Activated B cell treated with CpG ODN at 0.5 μM for 24 hours (primary cell): ENCODE measurements around the gene SLC52A3. TPM values are rescaled to one million over a fixed set of nuclear protein-coding genes. Genes with fewer than 3 reads are reported as not detected.
"Not testable (repeated sequence)": the region's sequence is repeated elsewhere in the genome, so short reads cannot be mapped to it uniquely, and the experiment has no call there.

ENCODE experiments used
- ATAC-seq: fragments of 200-7000 bp; cut with Tn5 transposase; one replicate; pipeline ENCODE4 v1.10.0; 2021; ENCODE audit warnings: low read depth, mild to moderate bottlenecking, moderate library complexity
- CTCF ChIA-PET: fragments of 350-600 bp; sonication (Branson Sonifier 250); formaldehyde crosslinking; loops from one replicate; lab custom pipeline; 2021; ENCODE audit warnings: antibody characterized with exemption; lab: Charles Lee
- POLR2A ChIA-PET: fragments of 350-600 bp; sonication (Branson Sonifier 250); formaldehyde crosslinking; loops from one replicate; lab custom pipeline; 2021; ENCODE audit warnings: antibody characterized with exemption; lab: Charles Lee
- DNase-seq: peaks from one replicate; pipeline ENCODE4 v3.0.0; 2022
- H3K27ac Mint-ChIP-seq: one replicate; pipeline ENCODE4 v1.8.0; 2020; ENCODE audit warnings: mixed read lengths
- H3K27me3 Mint-ChIP-seq: one replicate; pipeline ENCODE4 v1.8.0; 2021; ENCODE audit warnings: mixed read lengths
- H3K36me3 Mint-ChIP-seq: one replicate; pipeline ENCODE4 v1.8.0; 2021; ENCODE audit warnings: low read depth, mixed read lengths
- H3K4me1 Mint-ChIP-seq: one replicate; pipeline ENCODE4 v1.8.0; 2021; ENCODE audit warnings: mixed read lengths
- H3K4me3 Mint-ChIP-seq: one replicate; pipeline ENCODE4 v1.8.0; 2020; ENCODE audit warnings: mild to moderate bottlenecking, mixed read lengths
- H3K9me3 Mint-ChIP-seq: one replicate; pipeline ENCODE4 v1.8.0; 2020; ENCODE audit warnings: mixed read lengths
- CTCF ChIP-seq: fragments of 200-600 bp; IDR thresholded peaks from one replicate; pipeline ENCODE4 v1.8.0; 2022; ENCODE audit warnings: antibody characterized with exemption, mild to moderate bottlenecking
- intact Hi-C: fragments of 100-400 bp; cut with micrococcal nuclease; formaldehyde crosslinking; loops from one replicate; pipeline ENCODE4 v1.15.1; 2024
- total RNA-seq: library from RNA; stranded (reverse); gene quantifications from 2 replicates; pipeline ENCODE4 v1.2.3, GENCODE V29; 2022

Gene SLC52A3
- total RNA-seq, 1 donor from 2014 or later: not detected

- ATAC-seq (no peak), DNase-seq (no peak)
- peaks cover 31% of the 10 kb centered on the region for H3K27me3 Mint-ChIP-seq
- intact Hi-C loops: no loop called here
- no peaks in the 10 kb centered on the region for H3K9me3 Mint-ChIP-seq
- no peaks in the 10 kb centered on the region for H3K36me3 Mint-ChIP-seq
- no peak overlapping the region for H3K4me3 Mint-ChIP-seq
- peaks cover 4% of the 10 kb centered on the region for H3K4me1 Mint-ChIP-seq
- POLR2A ChIA-PET: no interaction called here
- H3K27ac Mint-ChIP-seq: no peak overlapping the region
- CTCF ChIA-PET: interaction anchor here (1.2 kb wide), 1 partner anchor 12 kb away, joined by 3 read pairs; no protein-coding TSS in a partner anchor
- no peak for TF ChIP-seq CTCF
Observed at GRCh38 chr20:731891-732560, 36.3 kb downstream of the SLC52A3 start.

GRCh38 chr20:730005-730404, 38.3 kb downstream of the SLC52A3 start:
- TF ChIP-seq CTCF: no peak
- Mint-ChIP-seq H3K9me3 (no peaks in the 10 kb centered on the region), H3K4me3 (no peak overlapping the region), H3K27me3 (peaks cover 48% of the 10 kb centered on the region), H3K4me1 (peaks cover 4% of the 10 kb centered on the region), H3K27ac (no peak overlapping the region), H3K36me3 (no peaks in the 10 kb centered on the region)
- CTCF ChIA-PET: no interaction called here
- intact Hi-C loops: no loop called here
- POLR2A ChIA-PET: no interaction called here
- ATAC-seq (no peak), DNase-seq (no peak)

GRCh38 chr20:728256-728944, 39.9 kb downstream of the SLC52A3 start:
- Mint-ChIP-seq H3K4me3 (no peak overlapping the region), H3K9me3 (no peaks in the 10 kb centered on the region), H3K4me1 (peaks cover 4% of the 10 kb centered on the region), H3K27ac (no peak overlapping the region), H3K27me3 (peaks cover 54% of the 10 kb centered on the region), H3K36me3 (no peaks in the 10 kb centered on the region)
- TF ChIP-seq CTCF: no peak
- CTCF ChIA-PET: no interaction called here
- DNase-seq (peak; percentile 30), ATAC-seq (peak; percentile 54)
- POLR2A ChIA-PET: no interaction called here
- intact Hi-C loops: loop anchor here (1.0 to 2.0 kb wide), 2 partner anchors 75 to 374 kb away; partner anchors contain the start of gene SRXN1

- Mint-ChIP-seq H3K4me1 (peaks cover 4% of the 10 kb centered on the region), H3K27me3 (peaks cover 58% of the 10 kb centered on the region), H3K9me3 (no peaks in the 10 kb centered on the region), H3K36me3 (no peaks in the 10 kb centered on the region), H3K27ac (no peak overlapping the region), H3K4me3 (no peak overlapping the region)
- DNase-seq (no peak), ATAC-seq (no peak)
- TF ChIP-seq CTCF: no peak
- intact Hi-C loops: no loop called here
- ChIA-PET POLR2A (no interaction called here), CTCF (no interaction called here)
Observed at GRCh38 chr20:726160-726559, 42.1 kb downstream of the SLC52A3 start.

- ChIA-PET POLR2A (no interaction called here), CTCF (no interaction called here)
- intact Hi-C loops: no loop called here
- Mint-ChIP-seq H3K4me3 (no peak overlapping the region), H3K9me3 (no peaks in the 10 kb centered on the region), H3K4me1 (peaks cover 4% of the 10 kb centered on the region), H3K27ac (no peak overlapping the region), H3K36me3 (no peaks in the 10 kb centered on the region), H3K27me3 (peaks cover 55% of the 10 kb centered on the region)
- ATAC-seq (no peak), DNase-seq (no peak)
- no peak for TF ChIP-seq CTCF
Observed at GRCh38 chr20:725491-725890, 42.8 kb downstream of the SLC52A3 start.

GRCh38 chr20:724797-725196, 43.5 kb downstream of the SLC52A3 start:
- H3K4me3 Mint-ChIP-seq, H3K4me1 Mint-ChIP-seq, intact Hi-C loops, CTCF ChIA-PET, H3K36me3 Mint-ChIP-seq, H3K27ac Mint-ChIP-seq, POLR2A ChIA-PET, DNase-seq, H3K9me3 Mint-ChIP-seq, ATAC-seq: not testable (repeated sequence)
- H3K27me3 Mint-ChIP-seq: peaks cover 57% of the 10 kb centered on the region
